ENCODE measurements around the gene PTPN14. TPM values are rescaled to one million over a fixed set of nuclear protein-coding genes. Genes with fewer than 3 reads are reported as not detected.
A peak's percentile ranks its signal among the peaks of the same experiment; 100 is the strongest.

The PTPN14 gene
- total and polyA plus RNA-seq, 2 of the 4 experiments (the other 2 are of a cell fraction), result 21.5 to 31.7 TPM

- TF ChIP-seq RFX5 (IDR thresholded peaks at IDR 0.05; ENCODE audit: low read depth, low read length), result no peak
- TF ChIP-seq, protein P1, sequence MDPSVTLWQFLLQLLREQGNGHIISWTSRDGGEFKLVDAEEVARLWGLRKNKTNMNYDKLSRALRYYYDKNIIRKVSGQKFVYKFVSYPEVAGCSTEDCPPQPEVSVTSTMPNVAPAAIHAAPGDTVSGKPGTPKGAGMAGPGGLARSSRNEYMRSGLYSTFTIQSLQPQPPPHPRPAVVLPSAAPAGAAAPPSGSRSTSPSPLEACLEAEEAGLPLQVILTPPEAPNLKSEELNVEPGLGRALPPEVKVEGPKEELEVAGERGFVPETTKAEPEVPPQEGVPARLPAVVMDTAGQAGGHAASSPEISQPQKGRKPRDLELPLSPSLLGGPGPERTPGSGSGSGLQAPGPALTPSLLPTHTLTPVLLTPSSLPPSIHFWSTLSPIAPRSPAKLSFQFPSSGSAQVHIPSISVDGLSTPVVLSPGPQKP (IDR thresholded peaks at IDR 0.05; ENCODE audit: borderline replicate concordance, low read depth, low read length), result no peak
Measured at GRCh38 chr1:214541693-214542092, 9.7 kb downstream of the PTPN14 start (continued).

GRCh38 chr1:214541206-214541605 lies 10.2 kb downstream of the PTPN14 start:
- Histone ChIP-seq H3K4me1 (ENCODE audit: control insufficient read depth, insufficient read depth, low read length) (peaks cover 20% of the 10 kb centered on the region), H3K27me3 (ENCODE audit: control insufficient read depth, insufficient read depth, low read length) (no peaks in the 10 kb centered on the region), H3K9me1 (ENCODE audit: insufficient read depth, low read length) (peaks cover 23% of the 10 kb centered on the region), H2AK9ac (replicated peaks; ENCODE audit: low read depth, low read length, poor library complexity) (no peak overlapping the region), H3K56ac (ENCODE audit: extremely low read depth, insufficient read depth, low read length) (no peak overlapping the region), H2AK5ac (ENCODE audit: low read depth, low read length) (no peak overlapping the region), H3K27ac (ENCODE audit: insufficient read depth, low read length) (no peak overlapping the region), H3K9ac (ENCODE audit: low read depth, low read length) (no peak overlapping the region), H3K4ac (ENCODE audit: low read depth, low read length) (no peak overlapping the region), H2AFZ (replicated peaks; ENCODE audit: low read length, poor library complexity) (no peak overlapping the region), H4K91ac (ENCODE audit: insufficient read depth, low read depth, low read length) (no peak overlapping the region), H3K18ac (ENCODE audit: low read depth, low read length) (peak overlapping the region; percentile 71; the same call in 1 of the 2 replicates), H3K4me3 (ENCODE audit: insufficient read depth, low read depth, low read length) (no peak overlapping the region), H2BK15ac (ENCODE audit: low read depth, low read length) (no peak overlapping the region), H2BK5ac (ENCODE audit: low read depth, low read length, poor library complexity, severe bottlenecking) (no peak overlapping the region), H2BK20ac (ENCODE audit: low read depth, low read length) (no peak overlapping the region), H3K23ac (ENCODE audit: low read depth, low read length) (no peak overlapping the region), H3K4me2 (ENCODE audit: low read depth, low read length) (no peak overlapping the region; the same call in 1 of the 2 replicates), H2BK120ac (ENCODE audit: low read depth, low read length) (no peak overlapping the region), H4K8ac (ENCODE audit: low read depth in 2 of 2, low read length in 2 of 2) (no peak overlapping the region), H3K79me1 (ENCODE audit: low read depth in 1 of 2, low read length in 2 of 2) (peaks cover 11 to 74% of the 10 kb centered on the region in 2 experiments), H3K36me3 (ENCODE audit: control insufficient read depth, insufficient read depth, low read length) (peaks cover 5% of the 10 kb centered on the region), H4K20me1 (ENCODE audit: insufficient read depth, low read length) (peaks cover 87% of the 10 kb centered on the region), H3K9me3 (ENCODE audit: control insufficient read depth, insufficient read depth, low read length) (no peaks in the 10 kb centered on the region), H4K5ac (ENCODE audit: low read depth, low read length) (no peak overlapping the region), H3K14ac (replicated peaks; ENCODE audit: low read depth, low read length) (no peak overlapping the region)
- DNase-seq, result no peak
- in situ Hi-C loops (cut with MboI; ENCODE audit: low sequenced_read_pairs), result no loop called here
- TF ChIP-seq, protein P1 (IDR thresholded peaks at IDR 0.05; ENCODE audit: borderline replicate concordance, low read depth, low read length), result no peak
- TF ChIP-seq CHD1 (IDR thresholded peaks at IDR 0.05; ENCODE audit: low read depth, low read length), result no peak
- no peak for TF ChIP-seq POLR2A (IDR thresholded peaks at IDR 0.05; ENCODE audit: low read depth, low read length)
- TF ChIP-seq USF2 (IDR thresholded peaks at IDR 0.05; ENCODE audit: low read depth, low read length), result no peak
- no peak for TF ChIP-seq BHLHE40 (IDR thresholded peaks at IDR 0.05; ENCODE audit: low read depth, low read length)
- no peak for TF ChIP-seq NFE2L2 (IDR thresholded peaks at IDR 0.05; ENCODE audit: low read depth, low read length)
- TF ChIP-seq SMC3 (IDR thresholded peaks at IDR 0.05; ENCODE audit: low read depth, low read length), result no peak
- TF ChIP-seq RAD21 (IDR thresholded peaks at IDR 0.05; ENCODE audit: low read length), result no peak
- TF ChIP-seq, protein P2, sequence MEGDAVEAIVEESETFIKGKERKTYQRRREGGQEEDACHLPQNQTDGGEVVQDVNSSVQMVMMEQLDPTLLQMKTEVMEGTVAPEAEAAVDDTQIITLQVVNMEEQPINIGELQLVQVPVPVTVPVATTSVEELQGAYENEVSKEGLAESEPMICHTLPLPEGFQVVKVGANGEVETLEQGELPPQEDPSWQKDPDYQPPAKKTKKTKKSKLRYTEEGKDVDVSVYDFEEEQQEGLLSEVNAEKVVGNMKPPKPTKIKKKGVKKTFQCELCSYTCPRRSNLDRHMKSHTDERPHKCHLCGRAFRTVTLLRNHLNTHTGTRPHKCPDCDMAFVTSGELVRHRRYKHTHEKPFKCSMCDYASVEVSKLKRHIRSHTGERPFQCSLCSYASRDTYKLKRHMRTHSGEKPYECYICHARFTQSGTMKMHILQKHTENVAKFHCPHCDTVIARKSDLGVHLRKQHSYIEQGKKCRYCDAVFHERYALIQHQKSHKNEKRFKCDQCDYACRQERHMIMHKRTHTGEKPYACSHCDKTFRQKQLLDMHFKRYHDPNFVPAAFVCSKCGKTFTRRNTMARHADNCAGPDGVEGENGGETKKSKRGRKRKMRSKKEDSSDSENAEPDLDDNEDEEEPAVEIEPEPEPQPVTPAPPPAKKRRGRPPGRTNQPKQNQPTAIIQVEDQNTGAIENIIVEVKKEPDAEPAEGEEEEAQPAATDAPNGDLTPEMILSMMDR (conservative IDR thresholded peaks at IDR 0.05; ENCODE audit: low read depth, low read length), result no peak
- TF ChIP-seq RCOR1 (IDR thresholded peaks at IDR 0.05; ENCODE audit: insufficient replicate concordance, low read length), result no peak
- WGBS, 2 experiments (ENCODE audit: extremely low coverage in 2 of 2, insufficient read length in 1 of 2), result no CpG with 5 or more reads among the region's 2 CpGs
- ChIA-PET POLR2A (ENCODE audit: unreplicated experiment) (interaction anchor here (0.5 kb wide), 1 partner anchor 525 kb away, joined by 3 read pairs; no protein-coding TSS in a partner anchor), CTCF (interaction anchor here (0.6 kb wide), 1 partner anchor 125 kb away, joined by 3 read pairs; no protein-coding TSS in a partner anchor)
- intact Hi-C loops (cut with micrococcal nuclease), result no loop called here
- no peak for ATAC-seq (ENCODE audit: low read depth)
- dilution Hi-C loops (cut with HindIII; ENCODE audit: low sequenced_read_pairs, unreplicated experiment), result no loop called here
- no TSS peak for BruUV-seq (replicated peaks)

Data from IMR-90 (cell line).